ENCODE data around the gene LPP. TPM values are rescaled to one million over a fixed set of nuclear protein-coding genes. Genes with fewer than 3 reads are reported as not detected.

LPP gene
- total RNA-seq, 1 experiment from 2014 or later: 17.4 TPM

GRCh38 chr3:188539037-188539436 lies 385.1 kb downstream of the LPP start:
- DNase-seq (ENCODE audit: low read depth): no peak

DNA sequence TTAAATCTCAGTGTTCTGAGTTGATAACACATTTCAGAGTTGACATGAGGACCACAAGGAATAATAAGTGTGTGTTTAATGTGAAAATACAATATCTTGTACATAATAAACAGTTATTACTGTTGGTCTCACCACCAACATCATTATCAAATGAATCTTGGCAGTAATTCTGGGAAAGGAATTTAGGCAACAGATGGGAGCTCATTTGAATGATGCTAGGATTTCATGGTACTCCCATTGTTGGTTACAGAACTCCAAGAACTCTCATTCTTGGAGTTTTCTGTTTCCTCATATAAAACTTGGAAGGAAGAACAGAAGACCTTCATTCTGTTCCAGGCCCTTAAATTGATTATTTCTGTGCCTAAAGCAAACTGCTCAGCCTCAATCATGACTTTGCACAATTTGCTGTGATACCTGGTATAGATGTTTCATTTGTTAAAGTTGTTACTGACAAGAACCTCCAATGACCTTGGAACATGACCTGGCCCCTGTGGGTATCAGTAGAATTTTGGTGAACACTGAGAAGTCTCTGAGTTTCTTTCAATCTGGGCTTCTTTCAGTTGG lies 385.8 kb downstream of the LPP start:
- no peak for DNase-seq (ENCODE audit: low read depth)

GRCh38 chr3:188542196-188542595 lies 388.2 kb downstream of the LPP start:
- DNase-seq (ENCODE audit: low read depth): no peak

- DNase-seq (ENCODE audit: low read depth): no peak
Measured at GRCh38 chr3:188544012-188544411, 390.1 kb downstream of the LPP start.

- DNase-seq (ENCODE audit: low read depth): peak; percentile 79
Measured at GRCh38 chr3:188546835-188547670, 393.1 kb downstream of the LPP start.

GRCh38 chr3:188553569-188553968 lies 399.6 kb downstream of the LPP start:
- peak; percentile 53 for DNase-seq (ENCODE audit: low read depth)

- DNase-seq (ENCODE audit: low read depth): peak; percentile 50
Measured at GRCh38 chr3:188554404-188554803, 400.4 kb downstream of the LPP start.

GRCh38 chr3:188557235-188557634 lies 403.3 kb downstream of the LPP start:
- DNase-seq (ENCODE audit: low read depth): no peak

DNA sequence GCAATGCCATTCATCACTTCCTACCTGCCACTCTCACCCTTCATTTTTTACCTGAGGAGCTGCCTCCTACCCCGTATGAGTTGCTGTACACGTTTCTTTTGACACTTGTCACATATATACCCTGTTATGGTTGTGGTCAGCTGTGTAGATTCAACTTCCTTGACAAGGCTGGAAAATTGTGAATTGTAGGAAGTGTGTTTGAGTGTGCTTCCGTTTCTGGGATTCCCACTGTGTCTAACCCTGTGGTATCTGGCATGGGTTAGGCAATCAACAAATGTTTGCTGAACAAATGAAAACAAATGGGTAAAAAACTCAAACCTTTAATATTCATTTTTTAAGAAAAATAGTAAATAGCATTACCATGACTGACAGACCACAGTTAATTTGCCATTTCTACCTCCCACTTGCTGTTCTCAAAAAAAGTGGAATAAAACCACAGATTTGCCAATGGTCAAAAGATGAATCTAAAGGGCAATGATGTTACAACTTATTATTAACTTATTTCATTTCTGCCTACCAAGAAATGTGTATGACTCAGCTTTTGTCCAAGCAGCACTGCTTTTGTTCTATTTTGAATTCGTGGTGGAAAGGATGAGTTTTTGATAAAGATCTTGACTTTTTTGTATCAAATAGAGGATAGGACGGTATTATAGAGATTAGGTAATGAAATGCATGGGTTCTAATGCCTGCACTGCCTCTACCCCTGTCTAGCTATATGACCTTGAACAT lies 404.6 kb downstream of the LPP start:
- peak; percentile 17 for DNase-seq (ENCODE audit: low read depth)

DNA sequence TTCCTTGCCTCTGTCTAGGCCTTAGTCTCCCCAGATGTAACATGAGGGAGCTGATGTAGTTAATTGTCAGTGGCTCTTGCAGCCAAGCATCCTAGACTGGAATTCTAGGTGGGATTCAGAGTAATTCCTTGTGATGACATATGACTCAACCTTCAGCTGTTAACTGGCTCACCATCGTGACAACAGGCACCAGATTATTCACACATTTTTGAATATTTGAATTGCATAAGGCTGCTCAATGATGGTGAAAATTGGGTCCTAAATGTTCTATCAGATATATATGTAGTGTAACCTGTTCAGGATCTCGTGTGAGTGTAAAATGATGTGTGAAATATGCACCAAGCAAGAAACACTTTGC lies 405.1 kb downstream of the LPP start:
- DNase-seq (ENCODE audit: low read depth): peak; percentile 49

DNA sequence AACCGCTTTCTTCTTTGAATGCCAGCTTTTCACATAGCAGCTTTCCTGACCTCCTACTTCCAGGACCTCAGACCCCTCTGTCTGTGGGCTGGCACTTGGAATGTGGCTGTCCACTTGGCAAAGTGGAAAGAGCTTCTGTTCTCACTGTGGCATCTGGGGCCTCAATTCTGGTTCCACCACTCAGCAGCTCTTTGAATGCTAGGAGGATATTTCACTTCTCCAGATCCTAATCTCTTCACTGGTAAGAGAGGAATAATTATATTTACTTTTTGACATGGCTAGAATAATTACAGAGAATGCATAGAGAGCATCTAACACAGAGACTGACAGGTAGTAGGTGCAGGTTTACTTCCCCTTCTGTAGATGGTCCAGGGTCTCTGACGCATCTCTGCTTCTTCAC lies 405.9 kb downstream of the LPP start:
- DNase-seq (ENCODE audit: low read depth): no peak

DNA sequence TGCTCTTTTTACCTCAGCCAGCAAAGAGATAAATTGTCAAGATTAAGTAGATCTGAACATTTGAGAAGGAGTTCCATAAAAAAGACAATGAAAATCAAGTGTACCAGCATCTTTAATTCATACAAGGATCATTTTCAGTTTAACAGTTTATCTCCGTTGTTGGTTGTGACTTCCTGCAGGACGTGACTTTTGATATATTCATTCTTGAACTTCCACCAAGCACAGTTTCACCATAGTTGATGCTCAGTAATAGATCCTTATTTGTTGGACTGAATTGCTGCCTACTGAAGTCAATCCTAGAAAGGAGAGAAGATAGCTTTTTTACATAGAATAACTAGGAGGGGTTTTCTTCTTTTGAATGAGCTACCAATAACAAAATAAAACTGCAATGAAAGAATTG lies 408.2 kb downstream of the LPP start:
- no peak for DNase-seq (ENCODE audit: low read depth)

- DNase-seq (ENCODE audit: low read depth): no peak
Measured at GRCh38 chr3:188567478-188568195, 413.7 kb downstream of the LPP start.

- peak; percentile 27 for DNase-seq (ENCODE audit: low read depth)
Measured at GRCh38 chr3:188568736-188569135, 414.8 kb downstream of the LPP start.

DNA sequence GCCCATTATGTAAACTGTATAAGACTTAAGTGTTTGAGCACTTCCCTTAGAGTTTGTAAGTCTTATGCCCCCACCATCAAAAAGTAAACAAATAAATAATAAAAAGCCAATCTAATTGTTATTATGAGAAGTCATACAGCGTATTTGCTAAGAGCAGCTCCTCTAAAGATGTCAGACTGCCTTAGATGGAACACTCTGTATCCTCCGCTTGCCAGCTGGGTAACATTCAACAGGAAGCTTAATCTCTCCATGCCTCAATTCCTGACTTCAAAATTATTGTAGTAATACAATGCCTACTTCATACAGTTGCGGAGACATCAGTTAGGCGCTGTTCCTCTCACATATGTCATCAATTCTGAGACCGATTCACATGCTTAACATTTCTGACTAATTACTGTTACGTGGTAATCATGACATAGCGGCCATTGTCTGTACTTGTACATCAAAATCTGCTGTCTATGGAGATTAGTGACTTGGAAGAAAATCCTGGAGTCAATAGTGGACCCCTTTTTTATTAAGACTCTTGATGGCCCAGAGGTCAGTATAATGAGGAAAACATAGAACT lies 417.7 kb downstream of the LPP start:
- DNase-seq (ENCODE audit: low read depth): no peak

GRCh38 chr3:188573291-188573940 lies 419.5 kb downstream of the LPP start:
- DNase-seq (ENCODE audit: low read depth): no peak

DNA sequence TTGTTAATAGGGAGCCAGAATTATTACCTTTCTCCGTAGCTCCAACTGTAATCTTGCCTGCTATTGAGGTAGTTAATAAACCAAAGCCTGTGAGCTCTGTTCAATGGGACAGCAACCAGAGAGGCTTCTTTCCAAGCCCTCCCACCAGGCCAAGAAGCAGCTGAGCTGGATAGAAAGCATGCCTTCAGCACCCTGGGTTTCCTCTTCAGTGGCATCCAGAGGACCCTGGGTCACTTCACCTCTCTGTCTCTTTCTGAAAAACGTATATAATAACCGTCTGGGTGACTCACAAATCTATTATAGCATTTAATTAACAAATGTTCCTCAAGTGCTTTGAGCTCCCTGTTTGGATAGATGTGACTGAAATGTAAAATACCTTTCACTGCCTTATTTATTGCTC lies 420.0 kb downstream of the LPP start:
- DNase-seq (ENCODE audit: low read depth): no peak

DNA sequence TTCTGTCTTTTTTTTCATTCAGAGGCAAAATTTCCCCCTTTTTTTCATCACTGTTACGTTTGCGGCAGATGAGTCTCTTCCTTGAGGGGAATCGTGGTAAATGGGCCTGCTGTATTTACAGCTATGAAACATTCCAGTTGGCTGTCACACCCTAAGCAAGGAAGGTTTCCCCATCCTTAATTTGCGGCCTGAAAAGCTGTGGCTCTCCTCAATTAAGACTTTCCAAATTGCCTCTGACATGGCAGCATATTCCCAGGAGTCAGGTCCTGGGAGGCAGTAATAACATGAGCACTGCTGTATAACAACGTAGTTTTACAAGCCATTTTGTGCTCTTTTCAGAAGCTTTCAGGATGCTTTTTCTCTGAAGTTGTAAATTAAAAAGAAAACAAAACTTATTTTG lies 420.9 kb downstream of the LPP start:
- no peak for DNase-seq (ENCODE audit: low read depth)

GRCh38 chr3:188575501-188575900 lies 421.5 kb downstream of the LPP start:
- DNase-seq (ENCODE audit: low read depth): no peak

GRCh38 chr3:188577539-188577938 lies 423.6 kb downstream of the LPP start:
- DNase-seq (ENCODE audit: low read depth): no peak
